Fibroblast of the aortic adventitia (primary cell): ENCODE results near the gene EPHB1. TPM values are rescaled to one million over a fixed set of nuclear protein-coding genes. Genes with fewer than 3 reads are reported as not detected.

Experiments used
- DNase-seq: peaks from one replicate; pipeline ENCODE4 v3.0.0-alpha.2; 2010; ENCODE audit warnings: low read depth
- H3K4me3 ChIP-seq: 2 replicates; pipeline ENCODE4 v1.5.1; 2011; ENCODE audit warnings: low read depth, mild to moderate bottlenecking, control low read depth, low read length, moderate library complexity
- total RNA-seq: library from RNA; depleted of rRNA; stranded (reverse); fragments of >200 nt; gene quantifications from 2 replicates; pipeline ENCODE4 v1.2.3, GENCODE V29; 2012; ENCODE audit warnings: low replicate concordance
- TF ChIP-seq, protein P1 (sequence below): IDR thresholded peaks from 2 replicates; pipeline ENCODE4 v1.5.1; 2011; ENCODE audit warnings: mild to moderate bottlenecking, low read length, control low read depth, inconsistent platforms; ENCODE audit not compliant: insufficient read depth

The EPHB1 gene
- total RNA-seq, 1 donor: 1.2 TPM

DNA sequence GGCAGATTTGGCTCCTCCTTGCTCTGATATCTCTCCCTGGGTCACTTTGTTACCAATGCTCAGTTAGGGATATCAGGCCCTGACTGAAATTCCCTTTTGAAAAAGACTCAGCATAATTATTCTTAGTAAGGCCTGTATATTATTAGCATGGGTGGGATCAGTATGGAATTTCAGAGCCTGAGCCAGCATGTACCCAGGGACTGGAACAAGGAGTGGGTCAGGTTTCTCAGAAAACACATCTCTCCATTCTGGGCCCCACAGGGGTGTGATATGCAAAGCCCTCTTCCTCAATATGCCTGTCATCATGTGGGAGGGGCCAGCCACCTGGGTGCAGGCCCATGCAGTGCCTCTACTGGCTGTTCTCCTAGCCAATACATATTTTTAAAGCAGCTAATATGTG is 423.2 kb downstream of the EPHB1 start:
- H3K4me3 ChIP-seq: no peak overlapping the region
- TF ChIP-seq, protein P1, sequence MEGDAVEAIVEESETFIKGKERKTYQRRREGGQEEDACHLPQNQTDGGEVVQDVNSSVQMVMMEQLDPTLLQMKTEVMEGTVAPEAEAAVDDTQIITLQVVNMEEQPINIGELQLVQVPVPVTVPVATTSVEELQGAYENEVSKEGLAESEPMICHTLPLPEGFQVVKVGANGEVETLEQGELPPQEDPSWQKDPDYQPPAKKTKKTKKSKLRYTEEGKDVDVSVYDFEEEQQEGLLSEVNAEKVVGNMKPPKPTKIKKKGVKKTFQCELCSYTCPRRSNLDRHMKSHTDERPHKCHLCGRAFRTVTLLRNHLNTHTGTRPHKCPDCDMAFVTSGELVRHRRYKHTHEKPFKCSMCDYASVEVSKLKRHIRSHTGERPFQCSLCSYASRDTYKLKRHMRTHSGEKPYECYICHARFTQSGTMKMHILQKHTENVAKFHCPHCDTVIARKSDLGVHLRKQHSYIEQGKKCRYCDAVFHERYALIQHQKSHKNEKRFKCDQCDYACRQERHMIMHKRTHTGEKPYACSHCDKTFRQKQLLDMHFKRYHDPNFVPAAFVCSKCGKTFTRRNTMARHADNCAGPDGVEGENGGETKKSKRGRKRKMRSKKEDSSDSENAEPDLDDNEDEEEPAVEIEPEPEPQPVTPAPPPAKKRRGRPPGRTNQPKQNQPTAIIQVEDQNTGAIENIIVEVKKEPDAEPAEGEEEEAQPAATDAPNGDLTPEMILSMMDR: no peak
- DNase-seq: no peak

DNA sequence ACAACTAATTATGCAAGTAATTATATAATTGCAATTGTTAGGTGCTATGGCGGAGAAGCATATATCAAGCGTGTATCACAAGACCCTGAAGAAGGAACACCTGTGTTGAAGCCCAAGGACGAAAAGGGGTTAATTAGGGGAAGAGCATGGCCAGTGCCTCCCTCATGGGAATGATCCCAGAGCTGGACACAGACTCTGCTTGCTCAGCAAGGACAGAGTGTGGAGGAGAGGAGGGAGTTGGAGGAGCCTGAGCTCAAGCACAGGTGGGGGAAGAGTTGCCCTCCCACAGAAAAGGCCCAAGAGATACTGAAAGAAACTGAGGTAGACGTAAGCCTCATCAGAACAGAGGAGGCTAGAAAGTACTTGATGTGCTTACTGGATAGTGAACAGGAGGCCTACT is 423.7 kb downstream of the EPHB1 start:
- H3K4me3 ChIP-seq: no peak overlapping the region
- no peak for DNase-seq
- TF ChIP-seq, protein P1: no peak

DNA sequence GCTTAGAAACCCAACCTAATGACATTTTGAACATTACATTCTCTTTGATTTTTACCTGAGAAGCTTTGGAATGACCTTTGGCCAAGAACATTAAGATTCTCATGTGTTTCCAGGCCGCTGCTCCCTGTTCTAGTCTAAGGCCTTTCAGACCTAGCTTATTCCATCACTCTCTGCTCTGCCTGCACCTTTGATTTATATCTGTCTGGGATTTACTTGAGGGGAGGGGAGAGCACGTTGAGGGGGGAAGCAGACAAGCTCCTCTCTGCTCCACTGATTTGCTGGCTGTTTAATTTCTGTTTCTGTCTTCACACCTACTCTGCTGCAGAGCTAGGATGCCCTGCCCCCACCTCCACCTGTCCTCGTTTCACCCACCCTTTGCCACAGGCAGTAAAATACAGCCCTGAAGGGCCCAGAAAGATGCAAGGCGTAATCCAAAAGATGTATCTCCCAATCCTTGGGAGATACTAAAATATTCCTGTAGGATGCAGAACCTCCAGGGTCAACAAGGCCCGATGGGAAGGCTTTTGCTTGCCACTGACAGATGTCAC is 429.8 kb downstream of the EPHB1 start:
- H3K4me3 ChIP-seq: no peak overlapping the region
- no peak for DNase-seq
- TF ChIP-seq, protein P1: no peak

DNA sequence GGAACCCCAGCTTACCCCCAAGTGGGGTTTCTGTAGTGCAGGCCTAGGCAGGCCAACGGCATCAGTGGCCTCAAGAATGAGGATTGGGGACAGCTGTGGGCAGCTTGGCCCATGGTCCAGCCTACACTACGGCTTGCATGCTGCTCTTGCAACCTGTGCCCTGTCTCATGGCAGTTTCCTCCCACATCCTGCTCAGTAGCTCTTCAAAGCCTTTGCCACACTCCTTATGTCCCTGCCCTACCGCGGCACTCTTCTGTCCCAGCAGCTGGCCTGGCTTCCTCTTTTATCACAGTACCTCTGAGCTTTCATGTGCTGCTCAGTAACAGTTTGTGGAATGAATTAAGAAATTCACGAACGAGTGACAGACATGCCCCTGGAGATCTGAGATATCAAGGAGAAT is 431.0 kb downstream of the EPHB1 start:
- TF ChIP-seq, protein P1: no peak
- H3K4me3 ChIP-seq: no peak overlapping the region
- DNase-seq: no peak

DNA sequence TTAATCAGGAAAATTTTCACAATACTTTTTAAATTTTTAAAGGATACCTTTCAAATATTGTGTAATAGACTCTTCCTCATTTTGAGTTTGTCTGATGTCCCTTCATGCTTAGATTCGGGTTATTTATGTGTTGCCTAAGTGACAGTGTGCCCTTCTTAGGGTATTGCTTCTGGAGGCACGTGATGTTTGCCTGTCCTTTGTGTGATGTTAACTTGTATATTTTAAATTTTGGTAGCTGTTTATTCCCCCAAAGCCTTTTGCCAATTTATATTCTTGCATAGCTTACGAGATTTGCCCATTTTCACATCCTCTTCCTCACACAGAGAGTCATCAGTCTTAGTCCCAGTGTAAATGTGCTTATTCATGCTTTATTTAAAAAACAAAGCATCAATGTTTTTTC is 433.1 kb downstream of the EPHB1 start:
- H3K4me3 ChIP-seq: no peak overlapping the region
- DNase-seq: no peak
- TF ChIP-seq, protein P1: no peak

DNA sequence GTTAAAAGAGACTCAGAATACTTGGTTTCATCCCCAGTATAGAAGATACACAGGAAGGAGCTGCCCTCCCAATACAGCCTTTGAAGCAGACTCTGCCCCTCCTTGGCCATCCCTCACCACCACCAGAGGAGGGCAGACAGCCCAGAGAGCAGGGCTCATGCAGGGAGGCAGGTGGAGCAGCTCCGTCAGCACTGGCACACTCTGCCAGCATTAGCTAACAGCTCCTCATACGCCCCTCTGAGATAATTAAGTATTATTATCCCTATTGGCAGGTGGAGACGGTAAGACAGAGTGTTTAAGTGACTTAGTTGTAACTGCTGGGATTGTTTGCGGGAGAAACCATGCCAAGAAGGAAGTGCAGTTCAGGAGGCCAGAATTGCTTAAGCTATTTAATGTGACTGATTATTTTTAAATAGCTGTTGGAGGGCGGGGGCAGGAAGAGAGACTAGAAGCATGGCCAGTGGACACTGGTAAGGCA is 434.0 kb downstream of the EPHB1 start:
- DNase-seq: no peak
- TF ChIP-seq, protein P1: no peak
- H3K4me3 ChIP-seq: no peak overlapping the region

DNA sequence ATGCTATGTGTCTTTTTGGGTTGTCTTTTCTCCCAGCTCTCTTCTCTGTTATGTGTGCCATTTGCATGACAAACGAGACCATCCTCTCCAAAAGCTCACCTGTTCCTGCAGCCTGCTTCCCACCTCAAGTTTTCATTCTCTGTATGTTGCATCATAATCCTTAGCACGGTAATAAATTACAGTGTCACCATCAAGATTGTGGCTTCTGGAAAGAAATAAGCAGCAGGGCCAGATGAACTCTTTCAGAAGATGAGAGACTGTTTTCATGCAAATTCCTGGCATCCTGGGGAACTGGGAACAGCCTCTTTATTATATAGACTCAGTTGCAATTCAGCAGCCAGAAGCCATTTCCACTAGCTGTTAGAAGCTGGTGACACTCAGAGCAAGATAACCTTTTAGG is 436.7 kb downstream of the EPHB1 start:
- H3K4me3 ChIP-seq: no peak overlapping the region
- TF ChIP-seq, protein P1: no peak
- DNase-seq: no peak
